A673 (cell line): Measurements from ENCODE around the gene MYO1D.

Experiments
- EZH2 ChIP-seq: fragments of 200-600 bp; sonication (generic); IDR thresholded peaks from 2 replicates; pipeline ENCODE4 v1.6.1; 2017; ENCODE audit warnings: borderline replicate concordance, low read depth, mild to moderate bottlenecking, mixed read lengths, antibody characterized with exemption, low read length; ENCODE audit not compliant: poor library complexity, severe bottlenecking
- TF ChIP-seq, protein P1 (sequence below): fragments of 300-800, 200-600 bp; sonication (generic); conservative IDR thresholded peaks from 2 replicates; pipeline ENCODE4 v1.5.1; 2017; ENCODE audit warnings: low read depth, mild to moderate bottlenecking, antibody characterized with exemption, low read length, moderate library complexity, mixed read lengths

DNA sequence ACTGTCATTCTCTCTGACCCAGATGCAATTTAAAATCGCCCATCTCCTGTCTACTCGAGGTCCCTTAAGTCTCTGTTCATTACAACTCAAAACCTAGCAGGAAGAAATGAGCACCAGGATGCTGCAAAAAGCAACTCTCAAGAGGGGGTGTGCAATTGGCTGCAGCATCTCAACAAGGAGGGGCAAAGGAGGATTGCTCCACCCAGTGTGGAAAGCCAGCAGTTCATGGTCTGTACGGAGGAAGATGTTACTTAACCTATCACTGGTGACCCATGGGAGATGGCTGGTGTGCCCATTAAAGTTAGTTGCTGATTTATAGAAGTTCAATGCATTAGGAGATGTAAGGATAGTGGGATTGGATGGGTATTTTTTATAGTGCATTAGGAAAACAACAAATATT is 242.8 kb downstream of the MYO1D start:
- TF ChIP-seq, protein P1, sequence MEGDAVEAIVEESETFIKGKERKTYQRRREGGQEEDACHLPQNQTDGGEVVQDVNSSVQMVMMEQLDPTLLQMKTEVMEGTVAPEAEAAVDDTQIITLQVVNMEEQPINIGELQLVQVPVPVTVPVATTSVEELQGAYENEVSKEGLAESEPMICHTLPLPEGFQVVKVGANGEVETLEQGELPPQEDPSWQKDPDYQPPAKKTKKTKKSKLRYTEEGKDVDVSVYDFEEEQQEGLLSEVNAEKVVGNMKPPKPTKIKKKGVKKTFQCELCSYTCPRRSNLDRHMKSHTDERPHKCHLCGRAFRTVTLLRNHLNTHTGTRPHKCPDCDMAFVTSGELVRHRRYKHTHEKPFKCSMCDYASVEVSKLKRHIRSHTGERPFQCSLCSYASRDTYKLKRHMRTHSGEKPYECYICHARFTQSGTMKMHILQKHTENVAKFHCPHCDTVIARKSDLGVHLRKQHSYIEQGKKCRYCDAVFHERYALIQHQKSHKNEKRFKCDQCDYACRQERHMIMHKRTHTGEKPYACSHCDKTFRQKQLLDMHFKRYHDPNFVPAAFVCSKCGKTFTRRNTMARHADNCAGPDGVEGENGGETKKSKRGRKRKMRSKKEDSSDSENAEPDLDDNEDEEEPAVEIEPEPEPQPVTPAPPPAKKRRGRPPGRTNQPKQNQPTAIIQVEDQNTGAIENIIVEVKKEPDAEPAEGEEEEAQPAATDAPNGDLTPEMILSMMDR, result no peak
- no peak for TF ChIP-seq EZH2
